ENCODE results near the gene MITD1.
"Not testable (repeated sequence)": the region's sequence is repeated elsewhere in the genome, so short reads cannot be mapped to it uniquely, and the experiment has no call there.

The MITD1 gene

GRCh38 chr2:99180755-99181623, at the start of gene MITD1, which contains the start of gene MRPL30:
Gene MITD1, minus strand, starts transcription at chr2:99181058. Its CDS starts 77 bp downstream, at chr2:99180981.
Gene MRPL30, plus strand, starts transcription at chr2:99181184. Its CDS starts 5,020 bp downstream, at chr2:99186204.
- DNase-seq (ENCODE audit: low read depth, low spot score) = peak; percentile 77

DNA sequence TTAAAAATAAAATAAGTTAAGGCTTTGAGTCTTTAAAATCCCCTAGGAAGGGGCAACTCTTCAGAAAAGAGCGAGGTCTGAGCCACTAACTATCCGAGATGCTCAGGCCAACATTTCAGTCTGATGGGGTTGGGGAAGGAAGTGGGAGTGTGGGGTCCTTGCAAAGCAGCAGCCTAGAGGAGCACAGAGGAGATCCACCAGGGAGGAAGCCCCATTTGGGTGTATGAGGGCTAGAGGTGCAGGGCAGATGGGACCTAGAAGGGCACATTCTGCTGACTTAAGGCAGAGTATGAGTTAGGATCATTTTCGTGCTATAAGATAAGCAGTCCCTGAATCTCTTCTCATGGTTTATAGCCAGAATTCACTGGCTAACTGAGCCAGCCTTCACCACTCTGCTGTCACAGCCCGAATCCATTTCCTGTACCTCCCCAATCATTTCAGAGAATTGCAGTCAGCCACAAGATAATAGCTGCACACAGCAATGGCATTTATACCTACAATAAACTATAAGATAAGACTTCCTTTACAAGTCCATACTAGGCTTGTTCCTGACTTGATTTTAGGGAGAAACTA, 37.2 kb upstream of the MITD1 start:
- no peak for DNase-seq (ENCODE audit: low read depth, low spot score)

- DNase-seq (ENCODE audit: low read depth, low spot score) = no peak
Observed at GRCh38 chr2:99216096-99216495, 35.2 kb upstream of the MITD1 start.

GRCh38 chr2:99205491-99205890, 24.6 kb upstream of the MITD1 start:
- no peak for DNase-seq (ENCODE audit: low read depth, low spot score)

DNA sequence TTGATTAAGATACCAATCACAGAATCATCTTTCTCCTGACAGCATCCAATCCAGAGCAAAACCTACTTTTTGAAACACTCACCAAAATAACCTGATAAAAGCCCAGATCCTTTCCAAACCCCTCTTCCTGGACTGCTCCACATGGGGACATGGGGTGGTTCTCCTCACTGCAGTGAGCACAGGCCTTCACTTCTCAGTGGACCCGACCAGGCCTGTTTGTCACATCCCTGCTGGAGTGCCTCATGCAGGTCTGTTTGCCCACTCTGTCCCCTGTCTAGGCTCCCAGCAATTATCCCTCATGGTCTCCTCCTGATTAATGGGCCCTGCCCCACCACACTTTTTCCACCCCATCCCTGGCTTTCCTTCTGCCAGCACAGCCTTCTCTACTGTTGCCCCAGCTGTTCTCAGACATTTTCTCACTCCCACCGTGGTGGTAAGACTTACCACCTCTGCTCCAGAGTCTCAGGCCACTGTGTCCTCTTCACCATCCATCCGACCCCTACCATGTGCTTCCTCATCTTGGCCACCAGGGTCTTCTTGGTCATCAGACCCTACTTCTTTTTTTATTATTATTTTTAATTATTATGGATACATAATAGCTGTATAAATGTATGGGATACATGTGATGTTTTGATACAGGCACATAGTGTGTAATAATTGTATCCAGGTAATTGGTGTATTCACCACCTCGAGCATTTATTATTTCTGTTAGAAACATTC, 21.3 kb upstream of the MITD1 start:
- no peak for DNase-seq (ENCODE audit: low read depth, low spot score)

DNA sequence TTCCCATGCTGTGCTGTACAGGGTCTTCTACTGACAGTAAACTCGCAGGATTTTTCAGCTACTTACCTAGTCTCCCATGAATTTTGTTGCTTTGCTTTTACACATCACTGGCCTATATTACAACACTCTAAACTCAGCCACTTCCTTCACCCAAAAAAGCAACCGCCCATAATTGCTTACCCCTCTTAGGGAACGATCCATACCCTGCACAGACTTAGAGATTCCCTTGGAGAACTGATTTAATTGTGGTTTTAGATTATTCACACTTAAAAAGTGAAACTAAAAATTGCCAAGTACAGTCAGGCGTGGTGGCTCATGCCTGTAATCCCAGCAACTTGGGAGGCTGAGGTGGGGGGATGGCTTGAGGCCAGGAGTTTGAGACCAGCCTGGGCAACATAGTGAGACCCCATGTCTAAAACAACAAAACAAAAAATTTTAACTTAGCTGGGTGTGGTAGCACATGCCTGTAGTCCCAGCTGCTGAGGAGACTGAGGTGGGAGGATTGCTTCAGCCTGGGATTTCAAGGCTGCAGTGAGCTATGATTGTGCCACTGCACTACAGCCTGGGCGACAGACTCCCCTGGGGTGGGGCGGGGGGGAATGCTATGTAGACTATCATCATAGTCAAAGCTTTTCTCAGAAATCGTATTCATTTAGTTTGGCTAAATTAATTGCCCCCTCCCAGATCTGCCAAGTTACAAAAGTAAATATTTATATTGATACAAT, 19.4 kb upstream of the MITD1 start:
- no peak for DNase-seq (ENCODE audit: low read depth, low spot score)

GRCh38 chr2:99198103-99198841, 17.4 kb upstream of the MITD1 start:
- no peak for DNase-seq (ENCODE audit: low read depth, low spot score)

DNA sequence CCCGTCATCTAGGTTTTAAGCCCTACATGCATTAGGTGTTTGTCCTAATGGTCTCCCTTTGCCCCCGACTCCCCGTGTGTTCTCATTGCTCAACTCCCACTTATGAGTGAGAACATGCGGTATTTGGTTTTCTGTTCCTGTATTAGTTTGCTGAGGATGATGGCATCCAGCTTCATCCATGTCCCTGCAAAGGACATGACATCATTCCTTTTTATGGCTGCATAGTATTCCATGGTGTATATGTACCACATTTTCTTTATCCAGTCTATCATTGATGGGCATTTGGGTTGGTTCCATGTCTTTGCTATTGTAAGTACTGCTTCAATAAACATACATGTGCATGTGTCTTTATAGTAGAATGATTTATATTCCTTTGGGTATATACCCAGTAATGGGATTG, 11.5 kb upstream of the MITD1 start:
- not testable (repeated sequence) for DNase-seq (ENCODE audit: low read depth, low spot score)

GRCh38 chr2:99190548-99190947, 9.7 kb upstream of the MITD1 start:
- DNase-seq (ENCODE audit: low read depth, low spot score) = no peak

GRCh38 chr2:99188357-99188756, 7.5 kb upstream of the MITD1 start:
- no peak for DNase-seq (ENCODE audit: low read depth, low spot score)

- no peak for DNase-seq (ENCODE audit: low read depth, low spot score)
Observed at GRCh38 chr2:99187011-99187410, 6.2 kb upstream of the MITD1 start.

DNA sequence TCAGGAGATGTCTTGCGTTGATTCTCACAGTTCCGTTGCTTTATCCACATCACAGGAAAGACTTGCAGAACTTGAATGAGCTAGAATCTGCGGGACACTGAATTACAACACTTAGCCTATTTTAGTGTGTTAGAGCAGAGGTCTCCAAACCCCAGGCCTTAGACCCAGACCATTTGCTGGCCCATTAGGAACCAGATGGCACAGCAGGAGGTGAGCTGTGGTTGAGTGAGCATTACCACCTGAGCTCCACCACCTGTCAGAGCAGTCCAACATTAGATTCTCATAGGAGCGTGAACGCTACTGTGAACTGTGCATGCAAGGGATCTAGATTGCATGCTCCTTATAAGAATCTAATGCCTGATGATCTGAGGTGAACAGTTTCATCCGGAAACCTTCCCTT, 4.0 kb upstream of the MITD1 start:
- DNase-seq (ENCODE audit: low read depth, low spot score) = no peak

- DNase-seq (ENCODE audit: low read depth, low spot score) = no peak
Observed at GRCh38 chr2:99183025-99183424, 2.2 kb upstream of the MITD1 start.

- DNase-seq (ENCODE audit: low read depth, low spot score) = no peak
Observed at GRCh38 chr2:99181624-99182000, 754 bp upstream of the MITD1 start.

DNA sequence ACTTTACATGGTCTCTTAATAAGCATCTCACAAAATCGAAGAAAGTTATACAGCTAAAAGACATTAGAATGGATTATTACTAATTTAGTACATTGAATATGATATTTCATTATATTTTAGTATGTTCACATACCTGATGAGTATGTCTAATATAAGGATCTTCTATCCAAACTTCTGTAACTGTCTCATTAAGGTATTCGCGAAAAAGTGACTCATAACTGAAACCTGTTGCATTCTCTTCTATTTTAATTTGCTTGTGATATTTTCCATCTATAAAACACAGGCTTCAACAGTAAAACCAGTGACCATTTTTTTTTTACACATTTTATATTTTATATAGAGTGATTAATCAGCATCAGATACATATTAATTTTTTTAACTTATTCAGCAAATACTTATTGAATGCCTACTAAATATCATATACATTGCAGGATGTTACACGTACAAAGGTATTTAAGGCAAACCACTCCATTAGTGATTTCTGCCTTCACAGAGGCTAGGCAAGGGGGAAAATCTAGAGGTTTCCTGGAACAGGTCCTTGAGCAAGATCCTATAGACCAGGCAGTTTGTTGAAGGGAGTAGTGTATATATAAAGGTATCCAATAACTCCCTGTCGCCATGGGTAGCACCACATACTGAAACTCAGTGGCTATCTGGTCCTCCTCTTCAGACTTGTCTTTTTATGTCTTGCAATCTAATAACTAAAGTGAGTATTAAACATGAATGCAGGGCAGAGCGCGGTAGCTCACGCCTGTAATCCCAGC, 9.3 kb downstream of the MITD1 start:
- DNase-seq (ENCODE audit: low read depth, low spot score) = no peak

- DNase-seq (ENCODE audit: low read depth, low spot score) = no peak
Observed at GRCh38 chr2:99169534-99169933, 11.3 kb downstream of the MITD1 start.

DNA sequence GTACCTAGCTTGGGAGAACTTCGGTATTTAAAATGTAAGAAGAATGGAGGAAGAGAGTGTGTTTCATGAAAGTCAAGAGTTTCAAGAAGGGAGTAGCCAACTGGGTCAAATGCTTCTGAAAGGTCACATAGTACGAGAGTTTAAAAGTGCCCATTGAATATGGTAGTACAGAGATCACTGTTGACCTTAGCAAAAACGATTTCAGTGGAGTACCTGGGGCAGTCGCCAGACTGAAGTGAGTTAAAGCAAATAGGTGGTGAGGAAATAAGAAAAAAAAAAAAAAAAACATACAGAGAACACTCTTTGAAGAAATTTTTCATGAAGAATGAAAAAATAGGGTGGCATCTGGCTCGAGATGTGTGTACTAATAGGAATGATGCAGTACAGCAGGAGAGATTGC, 14.6 kb downstream of the MITD1 start:
- DNase-seq (ENCODE audit: low read depth, low spot score) = no peak

GRCh38 chr2:99159594-99159993, 21.3 kb downstream of the MITD1 start:
- DNase-seq (ENCODE audit: low read depth, low spot score) = no peak

DNA sequence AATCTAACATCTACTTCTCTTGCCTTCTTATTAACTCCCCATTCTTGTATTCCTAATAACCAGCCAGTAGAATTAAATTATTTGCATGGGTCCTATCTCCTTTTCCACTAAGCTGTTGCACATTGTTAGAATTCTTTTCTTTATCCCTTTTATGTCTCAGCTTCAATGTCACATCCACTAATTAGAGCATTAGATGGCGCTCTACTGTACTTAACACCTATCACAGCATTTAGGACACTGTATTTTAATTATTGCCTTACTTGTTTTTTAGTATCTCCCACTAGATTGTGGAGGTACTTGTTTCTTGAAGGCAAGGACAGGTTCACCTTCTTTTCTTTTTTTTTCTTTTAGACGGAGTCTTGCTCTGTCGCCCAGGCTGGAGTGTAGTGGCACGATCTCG, 22.3 kb downstream of the MITD1 start:
- no peak for DNase-seq (ENCODE audit: low read depth, low spot score)

- no peak for DNase-seq (ENCODE audit: low read depth, low spot score)
Observed at GRCh38 chr2:99156891-99157290, 24.0 kb downstream of the MITD1 start.
